GM12872 (cell line): ENCODE measurements around the gene RAB3GAP1.

Experiments
- CTCF ChIP-seq: IDR thresholded peaks from 3 replicates; pipeline ENCODE4 v1.5.1; 2011; ENCODE audit warnings: low read depth, mild to moderate bottlenecking, low read length, moderate library complexity; ENCODE audit not compliant: insufficient read depth

RAB3GAP1 gene

GRCh38 chr2:135149251-135149650 lies 97.2 kb downstream of the RAB3GAP1 start:
- TF ChIP-seq CTCF: no peak

- TF ChIP-seq CTCF: no peak
Measured at GRCh38 chr2:135150725-135151124, 98.6 kb downstream of the RAB3GAP1 start.

GRCh38 chr2:135151615-135152014 lies 99.5 kb downstream of the RAB3GAP1 start:
- no peak for TF ChIP-seq CTCF

GRCh38 chr2:135152361-135152760 lies 100.3 kb downstream of the RAB3GAP1 start:
- no peak for TF ChIP-seq CTCF

- no peak for TF ChIP-seq CTCF
Measured at GRCh38 chr2:135154962-135155361, 102.9 kb downstream of the RAB3GAP1 start.

GRCh38 chr2:135157856-135158255 lies 105.8 kb downstream of the RAB3GAP1 start:
- no peak for TF ChIP-seq CTCF

GRCh38 chr2:135159191-135159590 lies 107.1 kb downstream of the RAB3GAP1 start:
- TF ChIP-seq CTCF: no peak

- no peak for TF ChIP-seq CTCF
Measured at GRCh38 chr2:135162377-135162776, 110.3 kb downstream of the RAB3GAP1 start.
